Kidney epithelial cell (primary cell): Measurements from ENCODE around the gene ZBTB45. TPM values are rescaled to one million over a fixed set of nuclear protein-coding genes. Genes with fewer than 3 reads are reported as not detected.

Experiments
- DNase-seq: peaks from one replicate; pipeline ENCODE4 v3.0.0-alpha.2; 2010; ENCODE audit warnings: low read depth
- H3K27me3 ChIP-seq: 2 replicates; pipeline ENCODE4 v1.6.0; 2011; ENCODE audit warnings: low read length; ENCODE audit not compliant: control insufficient read depth, insufficient read depth
- H3K36me3 ChIP-seq: 2 replicates; pipeline ENCODE4 v1.5.1; 2011; ENCODE audit warnings: low read length; ENCODE audit not compliant: control insufficient read depth, insufficient read depth
- H3K4me3 ChIP-seq: 2 replicates; pipeline ENCODE4 v1.5.1; 2011; ENCODE audit warnings: low read depth, mild to moderate bottlenecking, control low read depth, low read length
- CTCF ChIP-seq: IDR thresholded peaks from 2 replicates; pipeline ENCODE4 v1.5.1; 2011; ENCODE audit warnings: mild to moderate bottlenecking, moderate library complexity, low read length, control low read depth, inconsistent platforms; ENCODE audit not compliant: insufficient read depth, poor library complexity, severe bottlenecking
- total RNA-seq: library from RNA; depleted of rRNA; stranded (reverse); fragments of >200 nt; gene quantifications from 2 replicates; pipeline ENCODE4 v1.2.3, GENCODE V29; 2015

Gene ZBTB45
- total RNA-seq, 1 donor from 2014 or later = 16.2 TPM

GRCh38 chr19:58483776-58484175 is 35.8 kb downstream of the ZBTB45 start:
- TF ChIP-seq CTCF = no peak
- H3K36me3 ChIP-seq = no peaks in the 10 kb centered on the region
- no peak for DNase-seq
- no peaks in the 10 kb centered on the region for H3K27me3 ChIP-seq
- no peak overlapping the region for H3K4me3 ChIP-seq

DNA sequence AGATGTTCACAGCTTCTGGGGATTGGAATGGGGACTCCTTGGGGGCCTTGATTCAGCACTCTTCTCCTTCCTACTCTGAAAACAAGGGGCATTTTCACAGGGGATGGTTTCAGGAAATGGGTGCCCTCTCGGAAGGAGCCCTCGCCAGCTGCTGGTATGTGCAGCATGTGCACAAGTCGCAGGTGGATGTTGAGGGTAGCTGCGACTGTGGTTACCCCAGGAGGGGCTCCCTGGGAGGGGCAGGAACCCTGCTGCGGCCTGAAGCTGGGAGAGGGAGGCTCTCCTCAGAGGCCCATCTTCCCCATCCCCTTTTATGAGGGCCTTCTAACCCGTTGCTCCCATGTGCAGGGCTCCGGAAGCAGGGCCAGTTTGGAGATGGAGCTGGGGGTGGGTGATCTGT is 37.2 kb downstream of the ZBTB45 start:
- TF ChIP-seq CTCF = no peak
- Histone ChIP-seq H3K27me3 (no peaks in the 10 kb centered on the region), H3K4me3 (no peak overlapping the region), H3K36me3 (no peaks in the 10 kb centered on the region)
- no peak for DNase-seq

- no peak for DNase-seq
- Histone ChIP-seq H3K36me3 (no peaks in the 10 kb centered on the region), H3K4me3 (no peak overlapping the region), H3K27me3 (no peaks in the 10 kb centered on the region)
- TF ChIP-seq CTCF = no peak
Measured at GRCh38 chr19:58480831-58481230, 38.8 kb downstream of the ZBTB45 start.

DNA sequence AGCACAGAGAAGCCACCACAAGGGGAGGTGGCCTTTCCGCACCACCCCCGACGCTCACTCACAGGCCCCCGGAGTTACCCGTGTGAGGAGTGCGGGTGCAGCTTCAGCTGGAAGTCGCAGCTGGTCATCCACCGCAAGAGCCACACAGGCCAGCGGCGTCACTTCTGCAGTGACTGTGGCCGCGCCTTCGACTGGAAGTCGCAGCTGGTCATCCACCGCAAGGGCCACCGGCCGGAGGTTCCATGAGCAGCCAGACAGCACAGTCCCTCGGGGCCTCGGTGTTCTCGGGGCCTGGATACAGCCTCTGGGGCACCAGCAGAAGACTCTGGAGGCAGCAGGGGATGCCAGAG is 39.2 kb downstream of the ZBTB45 start:
- Histone ChIP-seq H3K36me3 (no peaks in the 10 kb centered on the region), H3K27me3 (no peaks in the 10 kb centered on the region), H3K4me3 (no peak overlapping the region)
- no peak for DNase-seq
- TF ChIP-seq CTCF = no peak

DNA sequence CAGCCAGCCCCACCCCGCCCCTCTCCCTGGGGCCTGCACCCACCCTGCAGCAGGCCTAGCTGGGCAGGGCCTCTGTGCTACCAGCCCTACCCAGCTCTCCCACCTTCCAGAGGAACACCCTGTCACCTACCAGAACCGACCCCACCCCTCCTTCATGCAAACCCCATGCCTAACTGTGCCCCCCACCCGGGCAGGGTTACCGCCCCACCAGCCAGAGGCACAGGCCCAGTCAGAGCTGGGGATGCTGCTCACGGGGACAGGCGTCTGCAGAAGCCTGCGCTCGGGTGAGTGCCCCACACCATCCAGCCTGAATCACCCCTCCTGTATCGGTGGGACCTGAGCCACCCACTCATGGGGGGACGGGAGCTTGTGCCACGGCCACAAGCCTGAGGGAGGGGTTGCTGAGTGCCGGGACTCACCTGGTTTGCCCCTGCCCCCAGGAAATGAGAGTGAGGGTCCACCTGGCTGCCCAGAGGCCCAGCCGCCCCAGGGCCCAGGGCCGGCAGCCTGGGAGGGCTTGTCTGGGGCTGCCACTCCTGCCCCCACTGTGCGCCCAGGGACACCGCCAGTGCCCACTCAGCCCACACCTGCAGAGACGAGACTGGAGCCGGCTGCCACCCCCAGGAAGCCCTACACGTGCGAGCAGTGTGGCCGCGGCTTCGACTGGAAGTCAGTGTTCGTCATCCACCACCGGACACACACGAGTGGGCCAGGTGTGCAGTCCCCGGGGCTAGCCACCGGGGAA is 39.7 kb downstream of the ZBTB45 start:
- no peak for TF ChIP-seq CTCF
- DNase-seq = no peak
- Histone ChIP-seq H3K4me3 (no peak overlapping the region), H3K36me3 (no peaks in the 10 kb centered on the region), H3K27me3 (no peaks in the 10 kb centered on the region)

DNA sequence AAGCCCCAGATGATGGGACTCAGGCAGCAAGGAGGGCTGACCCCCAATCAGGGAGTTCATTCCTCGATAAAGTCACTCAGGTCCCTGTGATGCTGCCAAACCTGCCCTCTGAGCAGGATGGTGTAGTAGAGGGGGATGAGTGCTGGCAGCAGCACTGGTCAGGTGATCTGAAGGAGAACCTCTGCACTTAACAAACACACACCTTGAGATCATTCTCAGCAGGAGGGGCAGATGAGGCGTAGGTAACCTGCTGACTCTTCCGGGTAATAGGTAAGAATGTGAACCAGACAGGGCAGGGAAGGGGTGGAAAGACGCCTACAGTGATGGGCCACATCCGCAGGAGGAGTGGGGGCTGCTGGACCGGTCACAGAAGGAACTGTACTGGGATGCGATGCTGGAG is 40.3 kb downstream of the ZBTB45 start:
- H3K27me3 ChIP-seq = no peaks in the 10 kb centered on the region
- no peak for TF ChIP-seq CTCF
- no peak for DNase-seq

More for the DNA sequence above, 40.3 kb downstream of the ZBTB45 start:
- no peak overlapping the region for H3K4me3 ChIP-seq
- no peaks in the 10 kb centered on the region for H3K36me3 ChIP-seq
